HepG2 (cell line): ENCODE data around the gene RAPGEF5. TPM values are rescaled to one million over a fixed set of nuclear protein-coding genes. Genes with fewer than 3 reads are reported as not detected.
A peak's percentile ranks its signal among the peaks of the same experiment; 100 is the strongest.

Experiments
- ATAC-seq: fragments of 200-7000 bp; cut with Tn5 transposase; 3 replicates; pipeline ENCODE4 v1.9.1; 2020; ENCODE audit warnings: mild to moderate bottlenecking, moderate library complexity
- BruUV-seq: library from RNA; stranded (reverse); fragments of 400-500 nt; replicated peaks from 2 replicates; lab custom pipeline; 2021; lab: Mats Ljungman, UMichigan
- CTCF ChIA-PET: fragments of 300-600 bp; formaldehyde crosslinking; extraction: SDS; loops from one replicate; lab custom pipeline; 2021; ENCODE audit warnings: low total read pairs, inconsistent platforms, low intra/inter-chr PET ratio; lab: Yijun Ruan, JAX
- POLR2A ChIA-PET: fragments of 350-600 bp; sonication (Branson Sonifier 250); formaldehyde crosslinking; loops from one replicate; lab custom pipeline; 2020; ENCODE audit warnings: antibody characterized with exemption, inconsistent platforms; lab: Yijun Ruan, JAX
- DNase-seq: peaks from one replicate; pipeline ENCODE4 v3.0.0-alpha.2; 2015; ENCODE audit warnings: low spot score
- FAIRE-seq: peaks from 3 replicates; lab custom pipeline; 2011; peaks lifted over from hg19 to GRCh38; lab: Jason Lieb, UNC
- H2AFZ ChIP-seq: one replicate; pipeline ENCODE4 v1.6.1; 2011; ENCODE audit warnings: low read length, inconsistent platforms
- H3K27ac ChIP-seq: fragments of 300-600 bp; 3 replicates; pipeline ENCODE4 v1.8.0; 2011; ENCODE audit warnings: mixed run types, mild to moderate bottlenecking, mixed read lengths, low read length, inconsistent platforms; ENCODE audit not compliant: insufficient read depth; ENCODE audit errors: extremely low read length
- H3K27me3 ChIP-seq, 2 experiments: fragments of 200-600 bp in 1 of 2; 2 replicates in 1 of 2; 3 replicates in 1 of 2; pipeline versions ENCODE4 v1.6.0 to v1.8.0; 2011; ENCODE audit warnings: low read length in 2 of 2, mild to moderate bottlenecking in 2 of 2, moderate library complexity in 2 of 2, inconsistent platforms in 1 of 2; ENCODE audit not compliant: insufficient read depth in 2 of 2, control insufficient read depth in 1 of 2
- H3K36me3 ChIP-seq, 2 experiments: fragments of 200-600 bp in 1 of 2; replicated peaks in 1 of 2; 2 replicates in 1 of 2; 3 replicates in 1 of 2; pipeline versions ENCODE4 v1.5.1 to v1.8.0; 2011; ENCODE audit warnings: low read length in 2 of 2, inconsistent platforms in 1 of 2; ENCODE audit not compliant: insufficient read depth in 2 of 2, control insufficient read depth in 1 of 2
- H3K4me1 ChIP-seq: 2 replicates; pipeline ENCODE4 v1.5.1; 2012; ENCODE audit warnings: low read length, inconsistent platforms; ENCODE audit not compliant: insufficient read depth
- H3K4me2 ChIP-seq: 2 replicates; pipeline ENCODE4 v1.6.0; 2011; ENCODE audit warnings: low read depth, low read length, inconsistent platforms
- H3K4me3 ChIP-seq, 3 experiments: fragments of 200-600 bp in 1 of 3; sonication (generic), shearing (Covaris generic) in 1 of 3; replicated peaks in 1 of 3; 2 replicates each; pipeline ENCODE4 v1.5.1; 2011 to 2016; ENCODE audit warnings: low read length in 3 of 3, inconsistent platforms in 2 of 3, low read depth in 2 of 3, mild to moderate bottlenecking in 2 of 3, control low read depth in 1 of 3, mixed read lengths in 1 of 3; ENCODE audit not compliant: insufficient read depth in 1 of 3
- H3K79me2 ChIP-seq: one replicate; pipeline ENCODE4 v1.6.1; 2011; ENCODE audit warnings: low read length, inconsistent platforms; ENCODE audit not compliant: insufficient read depth
- H3K9ac ChIP-seq: 2 replicates; pipeline ENCODE4 v1.6.0; 2011; ENCODE audit warnings: mild to moderate bottlenecking, low read depth, low read length, inconsistent platforms; ENCODE audit not compliant: insufficient read depth
- H3K9me3 ChIP-seq: 2 replicates; pipeline ENCODE4 v1.5.1; 2012; ENCODE audit warnings: mild to moderate bottlenecking, low read length
- H4K20me1 ChIP-seq: 2 replicates; pipeline ENCODE4 v1.6.0; 2011; ENCODE audit warnings: inconsistent platforms, mild to moderate bottlenecking, low read length, moderate library complexity; ENCODE audit not compliant: insufficient read depth
- ATM ChIP-seq: fragments of 450-650 bp; IDR thresholded peaks from 2 replicates; pipeline ENCODE4 v1.7.1; 2017; ENCODE audit warnings: mild to moderate bottlenecking, borderline replicate concordance
- EEA1 ChIP-seq: sonication (generic); formaldehyde crosslinking; IDR thresholded peaks from 2 replicates; pipeline ENCODE4 v1.5.1; 2020; ENCODE audit warnings: mild to moderate bottlenecking, missing genetic modification reagents, borderline replicate concordance
- MAFK ChIP-seq, 2 experiments: IDR thresholded peaks in 1 of 2; conservative IDR thresholded peaks in 1 of 2; 2 replicates each; pipeline ENCODE4 v1.6.1; 2011; ENCODE audit warnings: improper control_type of control experiment in 2 of 2, low read length in 2 of 2
- MEIS1 ChIP-seq: sonication (generic); formaldehyde crosslinking; IDR thresholded peaks from 2 replicates; pipeline ENCODE4 v1.9.0; 2021; ENCODE audit warnings: mild to moderate bottlenecking, missing genetic modification reagents, moderate library complexity, borderline replicate concordance
- NKX3-1 ChIP-seq: sonication (generic); formaldehyde crosslinking; IDR thresholded peaks from 2 replicates; pipeline ENCODE4 v1.5.0; 2020; ENCODE audit warnings: missing genetic modification reagents
- POLR2A ChIP-seq, 2 experiments: IDR thresholded peaks; 2 replicates each; pipeline ENCODE4 v1.6.1; 2011; ENCODE audit warnings: low read depth in 2 of 2, low read length in 2 of 2, mild to moderate bottlenecking in 1 of 2, moderate library complexity in 1 of 2; ENCODE audit not compliant: insufficient read depth in 1 of 2
- PRMT3 ChIP-seq: sonication (generic); formaldehyde crosslinking; IDR thresholded peaks from 2 replicates; pipeline ENCODE4 v1.8.1; 2022; ENCODE audit warnings: low read depth, mild to moderate bottlenecking, moderate library complexity, missing genetic modification reagents, borderline replicate concordance
- ZEB1 ChIP-seq: IDR thresholded peaks from 2 replicates; pipeline ENCODE4 v1.6.1; 2012; ENCODE audit warnings: mild to moderate bottlenecking, low read depth, inconsistent platforms; ENCODE audit not compliant: insufficient replicate concordance
- ZNF17 ChIP-seq: sonication (generic); formaldehyde crosslinking; IDR thresholded peaks from 2 replicates; pipeline ENCODE4 v1.5.0; 2020; ENCODE audit warnings: mild to moderate bottlenecking, missing genetic modification reagents
- ZNF296 ChIP-seq: sonication (generic); formaldehyde crosslinking; conservative IDR thresholded peaks from 2 replicates; pipeline ENCODE4 v1.5.0; 2020; ENCODE audit warnings: mild to moderate bottlenecking, missing genetic modification reagents
- ZNF841 ChIP-seq: sonication (generic); formaldehyde crosslinking; IDR thresholded peaks from 2 replicates; pipeline ENCODE4 v1.8.1; 2023; ENCODE audit warnings: missing genetic modification reagents, borderline replicate concordance
- ZSCAN20 ChIP-seq: sonication (generic); formaldehyde crosslinking; IDR thresholded peaks from 2 replicates; pipeline ENCODE4 v1.4.0; 2020; ENCODE audit warnings: missing genetic modification reagents, mild to moderate bottlenecking, borderline replicate concordance
- WGBS: methylation state at CpG from one replicate; pipeline ENCODE4 v1.1.6; 2017; ENCODE audit warnings: low lambda C conversion rate; 5-methylcytosine and 5-hydroxymethylcytosine counted together
- in situ Hi-C: cut with HindIII; loops from 2 replicates; pipeline ENCODE4 v1.10.0; 2017; ENCODE audit warnings: low pct_unique_long_range_greater_than_20kb; ENCODE audit not compliant: extremely low pct_ligation_motif_present
- intact Hi-C: fragments of 100-400 bp; cut with micrococcal nuclease; formaldehyde crosslinking; loops from one replicate; pipeline ENCODE4 v1.10.0; 2022; ENCODE audit not compliant: unreplicated experiment
- polyA plus RNA-seq, 8 experiments: library from polyadenylated mRNA; depleted of rRNA in 3 of 8; stranded (reverse) in 7 of 8; unstranded in 1 of 8; fragments of >200 nt; fragmentation: Illumina TruSeq in 4 of 8; extraction: Trizol in 4 of 8; gene quantifications; 2 replicates each; pipeline versions ENCODE4 v1.2.1 to v1.2.3, GENCODE V29; 2011 to 2016; ENCODE audit warnings: low read depth in 4 of 8, missing spikeins in 1 of 8, mixed read lengths in 1 of 8; ENCODE audit not compliant: insufficient read depth in 1 of 8
- total RNA-seq, 5 experiments: library from RNA; depleted of rRNA; stranded (reverse); fragments of >200 nt; fragmentation: Illumina TruSeq; extraction: Trizol; gene quantifications; 2 replicates each; pipeline ENCODE4 v1.2.3, GENCODE V29; 2016; ENCODE audit warnings: low read depth in 1 of 5
- TF ChIP-seq, protein P1 (sequence below): sonication (generic); formaldehyde crosslinking; IDR thresholded peaks from 2 replicates; pipeline ENCODE4 v1.4.0; 2020; ENCODE audit warnings: missing genetic modification reagents

The RAPGEF5 gene
- total and polyA plus RNA-seq, 2 of the 13 experiments (the other 11 are each of a cell fraction or from before 2014, with no cell fraction given): 17.1 to 23.4 TPM

DNA sequence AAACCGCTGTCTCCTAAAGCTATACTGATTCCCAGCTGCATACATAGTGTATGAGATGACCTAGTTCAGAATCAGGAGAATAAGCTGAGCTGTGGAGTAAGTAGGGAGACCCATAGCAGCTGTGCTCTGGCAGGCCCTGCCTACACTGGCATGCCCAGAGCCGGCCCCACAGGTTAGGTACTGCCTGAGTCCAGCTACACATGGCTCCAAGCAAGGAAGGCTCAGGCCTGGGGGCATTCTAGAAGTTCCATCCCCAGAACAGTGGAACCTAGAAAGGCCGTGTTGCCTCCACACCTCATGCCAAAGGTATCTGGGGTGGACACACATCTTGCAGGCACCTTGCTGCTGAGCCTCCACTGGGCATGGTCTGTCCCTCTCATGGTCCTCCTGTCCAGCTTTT, 215.6 kb downstream of the RAPGEF5 start:
- H4K20me1 ChIP-seq: no peaks in the 10 kb centered on the region
- H3K9me3 ChIP-seq: no peaks in the 10 kb centered on the region
- H3K27ac ChIP-seq: no peak overlapping the region
- no TSS peak for BruUV-seq
- no peak overlapping the region for H3K4me3 ChIP-seq
- WGBS: 96% methylated on average over 1 of the region's 3 CpGs
- peak; percentile 38; the same call in 2 of the 3 replicates for ATAC-seq
- in situ Hi-C loops (no loop called here), intact Hi-C loops (no loop called here)
- ChIA-PET CTCF (no interaction called here), POLR2A (no interaction called here)
- H3K4me1 ChIP-seq: peaks cover 13% of the 10 kb centered on the region
- no peak overlapping the region for H2AFZ ChIP-seq
- H3K27me3 ChIP-seq: no peaks in the 10 kb centered on the region
- no peak for DNase-seq
- H3K9ac ChIP-seq: no peak overlapping the region
- peaks cover 24 to 68% of the 10 kb centered on the region in 2 experiments for H3K36me3 ChIP-seq
- TF ChIP-seq POLR2A (IDR thresholded peaks at IDR 0.05; ENCODE audit: insufficient read depth in 1 of 2, low read depth in 2 of 2, low read length in 2 of 2) (0 out of 4 replicates have a peak, but pooled peaks of 1 of the 2 experiments have one; percentile 17), MAFK (conservative IDR thresholded peaks at IDR 0.05 in 1 of 2, IDR thresholded peaks at IDR 0.05 in 1 of 2; ENCODE audit: low read length in 2 of 2) (no peak)
- FAIRE-seq: no peak
- no peak overlapping the region for H3K4me2 ChIP-seq
- H3K79me2 ChIP-seq: no peaks in the 10 kb centered on the region

DNA sequence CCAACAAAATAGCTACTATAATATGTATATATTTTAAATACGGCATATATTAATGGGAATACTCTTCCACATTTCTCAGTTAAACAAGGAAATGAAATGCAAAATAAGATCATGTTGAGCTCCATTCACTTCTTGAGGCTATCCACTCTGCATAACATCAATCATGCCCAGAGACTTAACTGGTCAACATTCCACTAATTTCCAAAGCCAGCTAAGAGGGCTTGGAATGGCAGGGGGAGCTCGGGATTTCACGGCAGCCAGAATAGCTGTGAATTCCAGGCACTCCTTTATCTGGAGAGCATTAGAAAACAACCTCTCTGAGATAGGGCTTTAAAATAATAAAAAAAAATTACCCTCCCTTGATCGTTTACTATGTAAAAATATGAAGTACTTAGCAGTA, 216.4 kb downstream of the RAPGEF5 start:
- in situ Hi-C loops: no loop called here
- TF ChIP-seq MEIS1 (CRISPR knock-in tag) (no peak), PRMT3 (no peak), ZNF17 (CRISPR knock-in tag) (no peak), ATM (no peak), ZSCAN20 (CRISPR knock-in tag) (no peak), ZNF841 (CRISPR knock-in tag) (no peak), ZNF296 (no peak), ZEB1 (no peak), NKX3-1 (no peak), EEA1 (CRISPR knock-in tag) (no peak)
- TF ChIP-seq, protein P1, sequence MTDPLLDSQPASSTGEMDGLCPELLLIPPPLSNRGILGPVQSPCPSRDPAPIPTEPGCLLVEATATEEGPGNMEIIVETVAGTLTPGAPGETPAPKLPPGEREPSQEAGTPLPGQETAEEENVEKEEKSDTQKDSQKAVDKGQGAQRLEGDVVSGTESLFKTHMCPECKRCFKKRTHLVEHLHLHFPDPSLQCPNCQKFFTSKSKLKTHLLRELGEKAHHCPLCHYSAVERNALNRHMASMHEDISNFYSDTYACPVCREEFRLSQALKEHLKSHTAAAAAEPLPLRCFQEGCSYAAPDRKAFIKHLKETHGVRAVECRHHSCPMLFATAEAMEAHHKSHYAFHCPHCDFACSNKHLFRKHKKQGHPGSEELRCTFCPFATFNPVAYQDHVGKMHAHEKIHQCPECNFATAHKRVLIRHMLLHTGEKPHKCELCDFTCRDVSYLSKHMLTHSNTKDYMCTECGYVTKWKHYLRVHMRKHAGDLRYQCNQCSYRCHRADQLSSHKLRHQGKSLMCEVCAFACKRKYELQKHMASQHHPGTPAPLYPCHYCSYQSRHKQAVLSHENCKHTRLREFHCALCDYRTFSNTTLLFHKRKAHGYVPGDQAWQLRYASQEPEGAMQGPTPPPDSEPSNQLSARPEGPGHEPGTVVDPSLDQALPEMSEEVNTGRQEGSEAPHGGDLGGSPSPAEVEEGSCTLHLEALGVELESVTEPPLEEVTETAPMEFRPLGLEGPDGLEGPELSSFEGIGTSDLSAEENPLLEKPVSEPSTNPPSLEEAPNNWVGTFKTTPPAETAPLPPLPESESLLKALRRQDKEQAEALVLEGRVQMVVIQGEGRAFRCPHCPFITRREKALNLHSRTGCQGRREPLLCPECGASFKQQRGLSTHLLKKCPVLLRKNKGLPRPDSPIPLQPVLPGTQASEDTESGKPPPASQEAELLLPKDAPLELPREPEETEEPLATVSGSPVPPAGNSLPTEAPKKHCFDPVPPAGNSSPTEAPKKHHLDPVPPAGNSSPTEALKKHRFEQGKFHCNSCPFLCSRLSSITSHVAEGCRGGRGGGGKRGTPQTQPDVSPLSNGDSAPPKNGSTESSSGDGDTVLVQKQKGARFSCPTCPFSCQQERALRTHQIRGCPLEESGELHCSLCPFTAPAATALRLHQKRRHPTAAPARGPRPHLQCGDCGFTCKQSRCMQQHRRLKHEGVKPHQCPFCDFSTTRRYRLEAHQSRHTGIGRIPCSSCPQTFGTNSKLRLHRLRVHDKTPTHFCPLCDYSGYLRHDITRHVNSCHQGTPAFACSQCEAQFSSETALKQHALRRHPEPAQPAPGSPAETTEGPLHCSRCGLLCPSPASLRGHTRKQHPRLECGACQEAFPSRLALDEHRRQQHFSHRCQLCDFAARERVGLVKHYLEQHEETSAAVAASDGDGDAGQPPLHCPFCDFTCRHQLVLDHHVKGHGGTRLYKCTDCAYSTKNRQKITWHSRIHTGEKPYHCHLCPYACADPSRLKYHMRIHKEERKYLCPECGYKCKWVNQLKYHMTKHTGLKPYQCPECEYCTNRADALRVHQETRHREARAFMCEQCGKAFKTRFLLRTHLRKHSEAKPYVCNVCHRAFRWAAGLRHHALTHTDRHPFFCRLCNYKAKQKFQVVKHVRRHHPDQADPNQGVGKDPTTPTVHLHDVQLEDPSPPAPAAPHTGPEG (CRISPR knock-in tag): no peak

More for the DNA sequence above, 216.4 kb downstream of the RAPGEF5 start:
- H2AFZ ChIP-seq: no peak overlapping the region
- H3K27me3 ChIP-seq: no peaks in the 10 kb centered on the region
- no peak overlapping the region for H3K9ac ChIP-seq
- DNase-seq (no peak), ATAC-seq (no peak), FAIRE-seq (no peak)
- no peak overlapping the region for H3K27ac ChIP-seq
- intact Hi-C loops: no loop called here
- WGBS: 95% methylated on average over 4 of the region's 4 CpGs
- ChIA-PET CTCF (no interaction called here), POLR2A (no interaction called here)
- H3K79me2 ChIP-seq: no peaks in the 10 kb centered on the region
- no TSS peak for BruUV-seq
- no peak overlapping the region for H3K4me3 ChIP-seq
- no peaks in the 10 kb centered on the region for H4K20me1 ChIP-seq
- H3K36me3 ChIP-seq: peaks cover 24 to 69% of the 10 kb centered on the region in 2 experiments
- peaks cover 13% of the 10 kb centered on the region for H3K4me1 ChIP-seq
- H3K9me3 ChIP-seq: no peaks in the 10 kb centered on the region
- no peak overlapping the region for H3K4me2 ChIP-seq
